Effector CD4-positive, alpha-beta T cell (primary cell): ENCODE measurements around the gene CHPF.

Experiments
- DNase-seq: peaks from one replicate; pipeline ENCODE4 v3.0.0-alpha.2; 2020

The CHPF gene

GRCh38 chr2:219567791-219568361 is 24.3 kb upstream of the CHPF start:
- DNase-seq, result no peak

- DNase-seq, result no peak
Measured at GRCh38 chr2:219567131-219567530, 23.5 kb upstream of the CHPF start.

GRCh38 chr2:219566640-219567039 is 23.0 kb upstream of the CHPF start:
- DNase-seq, result no peak

- DNase-seq, result no peak
Measured at GRCh38 chr2:219565130-219566080, 21.8 kb upstream of the CHPF start.

GRCh38 chr2:219563271-219563928 is 19.8 kb upstream of the CHPF start:
- no peak for DNase-seq

GRCh38 chr2:219562049-219563020 is 18.7 kb upstream of the CHPF start:
- no peak for DNase-seq

- no peak for DNase-seq
Measured at GRCh38 chr2:219561179-219562048, 17.8 kb upstream of the CHPF start.

GRCh38 chr2:219560893-219561178 is 17.2 kb upstream of the CHPF start:
- no peak for DNase-seq

GRCh38 chr2:219560037-219560892 is 16.7 kb upstream of the CHPF start:
- peak; percentile 21 for DNase-seq

- DNase-seq, result no peak
Measured at GRCh38 chr2:219559156-219559915, 15.7 kb upstream of the CHPF start.

GRCh38 chr2:219557791-219558785 is 14.5 kb upstream of the CHPF start:
- DNase-seq, result no peak

GRCh38 chr2:219557320-219557719 is 13.7 kb upstream of the CHPF start:
- DNase-seq, result no peak

GRCh38 chr2:219556413-219556812 is 12.8 kb upstream of the CHPF start:
- DNase-seq, result no peak

- no peak for DNase-seq
Measured at GRCh38 chr2:219555956-219556355, 12.3 kb upstream of the CHPF start.

GRCh38 chr2:219554350-219554749 is 10.7 kb upstream of the CHPF start:
- DNase-seq, result no peak

GRCh38 chr2:219553463-219553963 is 9.9 kb upstream of the CHPF start:
- no peak for DNase-seq

- no peak for DNase-seq
Measured at GRCh38 chr2:219553168-219553417, 9.5 kb upstream of the CHPF start.

GRCh38 chr2:219552382-219553167 is 9.0 kb upstream of the CHPF start:
- peak; percentile 72 for DNase-seq
